Fibroblast of pulmonary artery (primary cell): ENCODE measurements around the gene RBM17.
A peak's percentile ranks its signal among the peaks of the same experiment; 100 is the strongest.

Experiments used
- DNase-seq: peaks from one replicate; pipeline ENCODE4 v3.0.0-alpha.2; 2010; ENCODE audit warnings: low read depth
- H3K4me3 ChIP-seq: replicated peaks from 2 replicates; pipeline ENCODE4 v1.5.1; 2011; ENCODE audit warnings: low read depth, mild to moderate bottlenecking, control low read depth, low read length, moderate library complexity
- TF ChIP-seq, protein P1 (sequence below): IDR thresholded peaks from 2 replicates; pipeline ENCODE4 v1.5.1; 2011; ENCODE audit warnings: mild to moderate bottlenecking, control low read depth, low read length, inconsistent platforms; ENCODE audit errors: missing control alignments

RBM17 gene

DNA sequence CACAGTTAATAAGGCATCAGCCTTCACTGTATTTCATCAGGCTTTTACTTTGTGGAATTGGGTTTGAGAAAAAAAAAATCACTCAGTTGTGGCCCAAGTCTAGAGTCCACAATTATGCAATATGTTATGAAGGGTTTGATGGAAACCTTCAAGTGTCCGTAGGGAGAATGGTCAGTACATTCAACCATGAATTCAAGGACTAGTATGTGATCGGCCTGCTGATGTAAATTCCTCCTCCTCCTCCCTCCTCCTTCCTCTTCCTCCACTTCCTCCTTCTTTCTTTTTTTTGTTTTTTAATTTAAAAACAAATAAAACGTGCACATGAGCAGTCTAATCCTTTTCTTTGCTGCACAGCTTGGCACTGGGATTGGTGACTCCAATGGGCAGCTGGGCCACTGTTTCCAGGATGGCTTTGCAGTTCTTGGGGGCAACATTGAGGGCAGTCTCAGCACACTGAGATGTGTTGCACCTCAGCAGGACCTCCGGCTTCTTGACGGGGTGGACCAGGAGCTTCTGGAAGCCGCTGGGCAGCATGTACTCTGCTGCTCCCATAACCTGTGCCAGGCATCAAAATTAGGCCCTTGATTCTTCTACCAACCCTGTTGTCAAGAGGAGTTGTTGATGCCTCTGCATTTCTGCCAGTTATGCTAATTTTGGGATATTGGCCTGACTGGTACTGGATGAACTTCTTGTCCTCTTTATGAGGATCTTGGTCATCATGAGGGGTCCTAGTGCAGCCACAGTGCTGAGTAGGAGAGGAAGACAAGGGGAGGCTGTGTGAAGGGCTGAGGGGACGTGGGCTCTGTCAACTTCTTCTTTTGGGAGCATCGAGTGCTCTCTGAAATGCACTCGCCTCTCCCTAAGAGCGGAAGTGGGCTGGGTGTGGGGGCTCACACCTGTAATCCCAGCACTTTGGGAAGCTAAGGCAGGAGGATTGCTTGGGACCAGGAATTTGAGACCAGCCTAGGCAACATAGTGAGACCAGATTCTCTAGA lies 17.4 kb upstream of the RBM17 start:
- TF ChIP-seq, protein P1, sequence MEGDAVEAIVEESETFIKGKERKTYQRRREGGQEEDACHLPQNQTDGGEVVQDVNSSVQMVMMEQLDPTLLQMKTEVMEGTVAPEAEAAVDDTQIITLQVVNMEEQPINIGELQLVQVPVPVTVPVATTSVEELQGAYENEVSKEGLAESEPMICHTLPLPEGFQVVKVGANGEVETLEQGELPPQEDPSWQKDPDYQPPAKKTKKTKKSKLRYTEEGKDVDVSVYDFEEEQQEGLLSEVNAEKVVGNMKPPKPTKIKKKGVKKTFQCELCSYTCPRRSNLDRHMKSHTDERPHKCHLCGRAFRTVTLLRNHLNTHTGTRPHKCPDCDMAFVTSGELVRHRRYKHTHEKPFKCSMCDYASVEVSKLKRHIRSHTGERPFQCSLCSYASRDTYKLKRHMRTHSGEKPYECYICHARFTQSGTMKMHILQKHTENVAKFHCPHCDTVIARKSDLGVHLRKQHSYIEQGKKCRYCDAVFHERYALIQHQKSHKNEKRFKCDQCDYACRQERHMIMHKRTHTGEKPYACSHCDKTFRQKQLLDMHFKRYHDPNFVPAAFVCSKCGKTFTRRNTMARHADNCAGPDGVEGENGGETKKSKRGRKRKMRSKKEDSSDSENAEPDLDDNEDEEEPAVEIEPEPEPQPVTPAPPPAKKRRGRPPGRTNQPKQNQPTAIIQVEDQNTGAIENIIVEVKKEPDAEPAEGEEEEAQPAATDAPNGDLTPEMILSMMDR = no peak
- no peak for DNase-seq
- H3K4me3 ChIP-seq = no peak overlapping the region

DNA sequence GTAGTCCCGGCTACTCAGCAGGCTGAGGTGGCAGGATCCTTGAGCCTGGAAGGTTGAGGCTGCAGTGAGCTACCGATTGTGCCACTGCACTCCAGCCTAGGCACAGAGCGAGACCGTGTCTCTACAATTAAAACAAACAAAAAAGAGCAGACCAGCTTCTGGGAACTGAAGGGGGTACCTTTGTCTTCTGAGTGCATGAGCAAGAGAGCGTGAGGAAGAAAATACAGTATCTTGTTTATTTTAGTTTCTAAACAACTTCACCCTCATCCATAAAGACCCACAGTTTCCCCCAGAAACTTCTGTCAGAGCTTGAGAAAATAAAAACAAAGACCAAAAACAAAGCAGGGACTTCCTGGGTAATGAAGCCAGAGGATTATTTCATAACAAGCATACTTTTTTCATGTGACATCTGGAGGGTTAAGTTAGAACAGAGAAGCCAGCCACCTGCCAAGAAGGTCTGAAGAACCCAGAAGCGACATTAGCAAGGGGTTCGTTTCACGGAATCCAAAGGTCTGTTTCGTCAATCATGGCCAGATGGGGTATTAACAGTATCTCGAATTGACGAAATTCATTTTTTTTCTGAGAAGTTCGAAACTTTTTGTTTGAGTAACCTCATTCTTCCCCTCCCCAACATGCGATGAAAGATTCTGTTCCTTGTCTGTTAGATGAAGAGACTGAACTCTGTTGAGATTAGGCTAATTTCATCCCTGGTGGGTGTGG lies 16.5 kb upstream of the RBM17 start:
- no peak overlapping the region for H3K4me3 ChIP-seq
- DNase-seq = no peak
- TF ChIP-seq, protein P1 = no peak

DNA sequence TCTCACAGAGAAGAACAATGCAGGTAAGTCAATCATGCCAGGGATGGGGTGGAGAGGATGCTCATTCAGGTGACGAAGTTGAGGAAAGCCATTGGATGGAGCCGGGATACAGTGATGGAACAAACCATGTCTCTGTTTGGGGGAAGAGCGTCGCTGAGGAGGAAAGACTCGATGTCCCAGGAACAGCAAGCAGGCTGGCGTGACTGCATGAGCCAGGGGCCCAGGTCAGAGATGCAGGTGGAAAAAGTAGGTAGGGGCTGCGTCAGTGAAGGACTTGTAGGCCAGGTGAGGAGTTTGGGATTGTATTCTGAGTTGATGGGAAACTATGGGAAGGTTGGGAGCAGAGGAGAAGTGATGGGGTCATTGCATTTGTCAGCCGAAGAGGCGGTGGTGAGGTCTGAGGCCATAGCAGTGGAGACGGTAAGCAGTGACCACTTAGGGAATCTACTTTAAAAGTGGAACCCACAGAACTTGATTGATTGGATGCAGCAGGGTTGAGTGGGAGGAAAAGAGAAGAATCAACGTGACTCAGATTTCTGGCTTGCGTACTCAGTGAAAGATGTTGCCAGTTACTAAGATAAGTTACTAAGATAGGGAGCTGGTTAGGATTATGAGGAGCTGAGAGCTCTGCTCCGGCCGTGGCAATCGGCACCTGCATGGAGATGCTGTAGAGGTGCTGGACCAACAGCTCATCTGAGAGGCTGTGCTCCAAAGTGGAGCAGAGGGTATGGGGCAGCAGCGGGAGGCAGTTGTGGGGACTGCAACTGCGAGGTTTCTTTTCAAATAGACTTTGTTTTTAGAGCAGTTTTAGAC lies 14.1 kb upstream of the RBM17 start:
- TF ChIP-seq, protein P1 = no peak
- peak; percentile 78 for DNase-seq
- no peak overlapping the region for H3K4me3 ChIP-seq

DNA sequence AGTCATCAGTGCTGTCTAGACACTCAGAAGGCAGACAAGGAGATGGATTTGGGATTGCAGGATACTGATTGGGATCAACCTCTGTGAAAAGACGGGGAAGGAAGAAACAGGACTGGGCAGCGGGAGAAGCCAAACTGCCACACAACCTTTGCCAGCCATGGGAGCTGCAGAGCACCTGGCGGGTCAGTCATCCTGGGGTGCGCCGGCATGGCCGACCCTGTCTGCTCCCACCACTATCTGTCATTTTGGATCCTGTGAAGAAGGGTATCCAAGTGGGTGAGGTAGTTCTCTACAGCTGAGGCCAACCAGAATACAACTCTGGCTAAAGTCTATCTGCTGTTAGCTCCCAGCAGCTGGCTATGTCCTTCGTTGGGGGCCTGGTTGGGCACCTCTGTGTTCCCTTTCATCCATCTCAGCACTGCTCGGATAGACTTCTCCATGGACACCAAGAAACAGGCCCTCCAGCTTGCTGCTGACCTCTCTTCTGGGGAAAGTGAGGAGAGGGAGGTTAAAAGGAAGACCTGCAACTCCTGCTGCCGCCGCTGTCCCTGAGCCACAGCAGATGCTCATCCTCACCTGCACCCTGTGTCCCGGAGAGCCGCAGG lies 11.7 kb upstream of the RBM17 start:
- no peak overlapping the region for H3K4me3 ChIP-seq
- TF ChIP-seq, protein P1 = no peak
- no peak for DNase-seq

- TF ChIP-seq, protein P1 = no peak
- no peak overlapping the region for H3K4me3 ChIP-seq
- no peak for DNase-seq
Measured at GRCh38 chr10:6079044-6079443, 9.8 kb upstream of the RBM17 start.

DNA sequence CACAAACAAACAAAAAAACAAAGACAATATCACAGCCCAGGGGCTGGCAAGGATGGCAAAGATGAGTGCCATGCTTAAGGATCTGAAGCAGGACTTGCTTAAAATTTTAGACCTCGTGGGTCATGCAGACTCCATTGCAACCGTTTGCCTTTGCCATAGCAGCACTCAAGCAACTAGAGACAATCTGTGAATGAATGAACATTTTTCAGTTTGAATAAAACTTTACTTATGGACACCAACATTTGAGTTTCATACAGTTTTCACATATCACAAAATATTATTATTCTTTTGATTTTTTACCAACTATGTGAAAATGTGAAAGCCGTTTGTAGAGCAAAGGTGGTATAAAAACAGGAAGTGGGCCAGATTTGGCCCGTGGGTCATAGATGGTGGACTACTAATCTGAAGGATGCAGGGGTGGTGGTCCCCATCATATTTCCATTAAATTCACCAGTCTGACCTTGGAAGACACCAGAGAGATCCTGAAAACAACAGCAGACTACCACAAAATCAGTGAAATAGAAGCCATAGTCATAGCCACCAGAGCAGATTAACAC lies 8.3 kb upstream of the RBM17 start:
- TF ChIP-seq, protein P1 = no peak
- H3K4me3 ChIP-seq = no peak overlapping the region
- DNase-seq = no peak
